KMS-11 (cell line): Measurements from ENCODE around the gene TMEM130.

ENCODE experiments used
- H2AFZ ChIP-seq: fragments of 200-600 bp; sonication (generic); 2 replicates; pipeline ENCODE4 v1.6.1; 2016; ENCODE audit warnings: antibody characterized with exemption, mixed run types, low read depth
- H3K27ac ChIP-seq: fragments of 200-600 bp; sonication (generic); 2 replicates; pipeline ENCODE4 v1.6.1; 2016; ENCODE audit warnings: mild to moderate bottlenecking, mixed run types
- H3K27me3 ChIP-seq: fragments of 200-600 bp; sonication (generic); 2 replicates; pipeline ENCODE4 v1.6.1; 2017; ENCODE audit warnings: mild to moderate bottlenecking, low read depth, mixed run types, moderate library complexity; ENCODE audit not compliant: insufficient read depth
- H3K36me3 ChIP-seq: fragments of 200-600 bp; sonication (generic); 2 replicates; pipeline ENCODE4 v1.6.1; 2017; ENCODE audit warnings: mild to moderate bottlenecking, mixed run types; ENCODE audit not compliant: insufficient read depth
- H3K4me1 ChIP-seq: fragments of 200-600 bp; sonication (generic); 2 replicates; pipeline ENCODE4 v1.6.1; 2016; ENCODE audit warnings: mild to moderate bottlenecking, low read depth, mixed run types; ENCODE audit not compliant: poor library complexity, severe bottlenecking
- H3K4me2 ChIP-seq: fragments of 200-600 bp; sonication (generic); 2 replicates; pipeline ENCODE4 v1.7.0; 2016; ENCODE audit warnings: mild to moderate bottlenecking, mixed run types
- H3K4me3 ChIP-seq: fragments of 200-600 bp; sonication (generic); IDR thresholded peaks from 2 replicates; pipeline ENCODE4 v1.6.1; 2017; ENCODE audit warnings: low read depth, low read length, mixed read lengths; ENCODE audit not compliant: insufficient read depth
- H3K79me2 ChIP-seq: fragments of 200-600 bp; sonication (generic); 2 replicates; pipeline ENCODE4 v1.6.1; 2016; ENCODE audit warnings: low read depth, mixed run types; ENCODE audit not compliant: insufficient read depth
- H3K9ac ChIP-seq: fragments of 200-600 bp; sonication (generic); 2 replicates; pipeline ENCODE4 v1.6.1; 2016; ENCODE audit warnings: mild to moderate bottlenecking, mixed run types
- H4K20me1 ChIP-seq: fragments of 200-600 bp; sonication (generic); 2 replicates; pipeline ENCODE4 v1.6.1; 2016; ENCODE audit warnings: mild to moderate bottlenecking, mixed run types; ENCODE audit not compliant: insufficient read depth
- TF ChIP-seq, protein P1 (sequence below): fragments of 200-600 bp; sonication (generic); conservative IDR thresholded peaks from 2 replicates; pipeline ENCODE4 v1.6.1; 2017; ENCODE audit warnings: low read depth, mild to moderate bottlenecking, antibody characterized with exemption, low read length, moderate library complexity, mixed read lengths

TMEM130 gene

DNA sequence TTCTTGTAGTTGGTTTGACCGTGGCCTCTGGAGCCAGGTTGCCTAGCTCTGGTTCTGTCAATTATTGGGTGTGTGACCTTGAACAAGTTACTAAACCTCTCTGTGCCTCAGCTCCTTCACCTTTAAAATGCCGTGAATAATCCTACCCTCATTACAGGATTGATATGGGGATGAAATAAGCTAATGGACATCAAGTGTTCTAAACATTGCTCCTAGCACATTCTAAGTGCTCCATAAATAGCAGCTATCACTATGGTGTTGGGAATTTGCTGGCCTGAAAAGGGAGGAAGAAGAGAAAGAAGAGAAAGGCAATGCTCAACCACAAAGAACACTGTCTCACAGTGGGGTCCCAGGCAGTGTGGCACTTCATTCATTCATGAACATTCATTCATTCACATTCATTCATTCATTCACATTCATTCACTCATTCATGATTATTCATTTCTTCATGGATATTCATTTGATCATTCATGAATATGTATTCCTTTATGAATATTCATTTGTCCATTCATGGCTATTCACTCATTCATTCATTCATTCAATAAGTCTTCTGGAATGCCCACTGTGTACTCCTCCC lies 38.8 kb downstream of the TMEM130 start:
- no peak overlapping the region for H3K4me2 ChIP-seq
- no peaks in the 10 kb centered on the region; the same call in 1 of the 2 replicates for H3K27me3 ChIP-seq

DNA sequence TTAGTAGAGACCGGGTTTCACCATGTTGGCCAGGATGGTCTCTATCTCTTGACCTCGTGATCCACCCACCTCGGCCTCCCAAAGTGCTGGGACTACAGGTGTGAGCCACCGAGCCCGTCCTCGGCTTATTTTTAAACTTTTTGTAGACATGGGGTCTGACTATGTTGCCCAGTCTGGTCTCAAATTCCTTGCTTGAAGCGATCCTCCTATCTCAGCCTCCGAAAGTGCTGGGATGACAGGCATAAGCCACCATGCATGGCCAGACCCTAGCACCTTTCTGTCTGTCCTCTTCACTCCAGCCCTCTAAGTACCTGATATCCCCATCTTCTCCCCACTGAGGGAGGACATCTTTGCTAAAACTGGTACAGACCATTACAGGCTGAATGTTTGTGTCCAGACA lies 41.4 kb downstream of the TMEM130 start:
- H3K9ac ChIP-seq = no peak overlapping the region
- no peak overlapping the region for H2AFZ ChIP-seq
- H3K36me3 ChIP-seq = no peaks in the 10 kb centered on the region
- no peak overlapping the region for H3K27ac ChIP-seq
- no peaks in the 10 kb centered on the region; the same call in 1 of the 2 replicates for H3K27me3 ChIP-seq
- no peak overlapping the region for H3K4me3 ChIP-seq
- H4K20me1 ChIP-seq = no peaks in the 10 kb centered on the region
- TF ChIP-seq, protein P1, sequence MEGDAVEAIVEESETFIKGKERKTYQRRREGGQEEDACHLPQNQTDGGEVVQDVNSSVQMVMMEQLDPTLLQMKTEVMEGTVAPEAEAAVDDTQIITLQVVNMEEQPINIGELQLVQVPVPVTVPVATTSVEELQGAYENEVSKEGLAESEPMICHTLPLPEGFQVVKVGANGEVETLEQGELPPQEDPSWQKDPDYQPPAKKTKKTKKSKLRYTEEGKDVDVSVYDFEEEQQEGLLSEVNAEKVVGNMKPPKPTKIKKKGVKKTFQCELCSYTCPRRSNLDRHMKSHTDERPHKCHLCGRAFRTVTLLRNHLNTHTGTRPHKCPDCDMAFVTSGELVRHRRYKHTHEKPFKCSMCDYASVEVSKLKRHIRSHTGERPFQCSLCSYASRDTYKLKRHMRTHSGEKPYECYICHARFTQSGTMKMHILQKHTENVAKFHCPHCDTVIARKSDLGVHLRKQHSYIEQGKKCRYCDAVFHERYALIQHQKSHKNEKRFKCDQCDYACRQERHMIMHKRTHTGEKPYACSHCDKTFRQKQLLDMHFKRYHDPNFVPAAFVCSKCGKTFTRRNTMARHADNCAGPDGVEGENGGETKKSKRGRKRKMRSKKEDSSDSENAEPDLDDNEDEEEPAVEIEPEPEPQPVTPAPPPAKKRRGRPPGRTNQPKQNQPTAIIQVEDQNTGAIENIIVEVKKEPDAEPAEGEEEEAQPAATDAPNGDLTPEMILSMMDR = no peak
- H3K4me2 ChIP-seq = no peak overlapping the region
- H3K79me2 ChIP-seq = no peaks in the 10 kb centered on the region
- H3K4me1 ChIP-seq = no peaks in the 10 kb centered on the region

More for the DNA sequence above, 38.8 kb downstream of the TMEM130 start:
- no peaks in the 10 kb centered on the region for H3K79me2 ChIP-seq
- H3K36me3 ChIP-seq = no peaks in the 10 kb centered on the region
- no peak overlapping the region for H2AFZ ChIP-seq
- no peak overlapping the region for H3K27ac ChIP-seq
- TF ChIP-seq, protein P1 = no peak
- H3K4me3 ChIP-seq = no peak overlapping the region
- no peak overlapping the region for H3K9ac ChIP-seq
- H4K20me1 ChIP-seq = no peaks in the 10 kb centered on the region
- no peaks in the 10 kb centered on the region for H3K4me1 ChIP-seq

DNA sequence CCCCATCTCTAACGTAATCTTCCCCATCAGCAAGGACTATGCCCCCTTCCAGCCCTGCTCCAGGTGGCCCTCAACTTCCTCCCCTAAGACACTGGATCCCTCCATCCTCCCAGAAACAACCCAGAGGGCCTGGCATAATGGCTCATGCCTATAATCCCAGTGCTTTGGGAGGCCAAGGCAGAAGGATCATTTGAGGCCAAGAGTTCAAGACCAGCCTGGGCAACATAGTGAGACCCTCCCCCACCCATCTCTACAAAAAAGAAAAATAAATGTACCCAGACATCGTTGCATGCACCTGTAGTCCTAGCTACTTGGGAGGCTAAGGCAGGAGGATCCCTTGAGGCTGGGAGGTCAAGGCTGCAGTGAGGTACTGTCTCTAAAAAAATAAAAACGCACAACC lies 42.6 kb downstream of the TMEM130 start:
- no peak overlapping the region for H2AFZ ChIP-seq
- no peaks in the 10 kb centered on the region; the same call in 1 of the 2 replicates for H3K27me3 ChIP-seq
- no peaks in the 10 kb centered on the region for H3K4me1 ChIP-seq
- no peak overlapping the region for H3K4me3 ChIP-seq
- H3K36me3 ChIP-seq = no peaks in the 10 kb centered on the region
- H3K27ac ChIP-seq = no peak overlapping the region
- H3K79me2 ChIP-seq = no peaks in the 10 kb centered on the region
- no peaks in the 10 kb centered on the region for H4K20me1 ChIP-seq
- TF ChIP-seq, protein P1 = no peak
- no peak overlapping the region for H3K9ac ChIP-seq
- H3K4me2 ChIP-seq = no peak overlapping the region

DNA sequence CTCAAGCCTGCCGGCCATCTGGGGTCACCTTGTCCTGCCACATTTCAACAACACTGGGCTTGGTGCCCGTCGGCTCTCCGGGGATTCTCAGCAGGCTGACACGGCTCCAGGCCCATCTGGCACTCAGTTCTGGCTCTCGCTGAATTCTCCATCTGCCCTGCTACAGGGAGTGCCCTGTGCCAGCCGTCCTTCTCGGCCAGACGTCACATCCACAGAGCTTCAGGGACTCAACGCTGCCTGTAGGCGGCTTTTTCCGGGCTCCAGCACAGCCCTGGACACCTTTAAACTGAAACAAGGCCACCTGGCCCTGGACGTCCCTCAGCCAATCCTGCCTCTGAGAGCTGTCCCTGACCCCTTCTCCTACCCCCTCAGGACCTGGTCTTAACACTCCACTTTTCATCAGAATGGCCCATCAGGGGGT lies 43.0 kb downstream of the TMEM130 start:
- H3K4me2 ChIP-seq = no peak overlapping the region
- no peaks in the 10 kb centered on the region for H3K36me3 ChIP-seq
- no peak overlapping the region for H3K4me3 ChIP-seq
- H3K27me3 ChIP-seq = no peaks in the 10 kb centered on the region; the same call in 1 of the 2 replicates
- no peaks in the 10 kb centered on the region for H3K4me1 ChIP-seq
- H3K27ac ChIP-seq = no peak overlapping the region
- H4K20me1 ChIP-seq = no peaks in the 10 kb centered on the region
- no peaks in the 10 kb centered on the region for H3K79me2 ChIP-seq
- no peak overlapping the region for H2AFZ ChIP-seq
- no peak overlapping the region for H3K9ac ChIP-seq
- TF ChIP-seq, protein P1 = no peak
